ENCODE measurements around the gene VIP. TPM values are rescaled to one million over a fixed set of nuclear protein-coding genes. Genes with fewer than 3 reads are reported as not detected.
"Not testable (repeated sequence)": the region's sequence is repeated elsewhere in the genome, so short reads cannot be mapped to it uniquely, and the experiment has no call there.

Gene VIP
- not detected in 2 replicates for total RNA-seq (2014; rRNA removed; shearing (Covaris generic))

- DNase-seq: peak; percentile 32
Observed at GRCh38 chr6:152750694-152751093, at the start of gene VIP. Gene VIP (plus strand): TSS chr6:152750797. CDS start chr6:152752178, 1,381 bp downstream.

GRCh38 chr6:152701081-152701862 lies 49.3 kb upstream of the VIP start:
- H3K36me3 ChIP-seq (replicated peaks; ENCODE audit: control insufficient read depth, insufficient read depth, low read length): no peaks in the 10 kb centered on the region
- H3K27me3 ChIP-seq (ENCODE audit: control insufficient read depth, insufficient read depth, low read length): no peaks in the 10 kb centered on the region
- H3K4me3 ChIP-seq (ENCODE audit: insufficient read depth, low read depth, low read length): no peak overlapping the region
- DNase-seq: no peak

More at GRCh38 chr6:152750694-152751093, at the start of gene VIP:
- H3K27me3 ChIP-seq (ENCODE audit: control insufficient read depth, insufficient read depth, low read length): no peaks in the 10 kb centered on the region
- no peak within 1 kb of the TSS for H3K4me3 ChIP-seq (ENCODE audit: insufficient read depth, low read depth, low read length)
- H3K36me3 ChIP-seq (replicated peaks; ENCODE audit: control insufficient read depth, insufficient read depth, low read length): no peaks in the 10 kb centered on the region

GRCh38 chr6:152701863-152702401 lies 48.7 kb upstream of the VIP start:
- Histone ChIP-seq H3K27me3 (ENCODE audit: control insufficient read depth, insufficient read depth, low read length) (no peaks in the 10 kb centered on the region), H3K36me3 (replicated peaks; ENCODE audit: control insufficient read depth, insufficient read depth, low read length) (no peaks in the 10 kb centered on the region), H3K4me3 (ENCODE audit: insufficient read depth, low read depth, low read length) (no peak overlapping the region)
- DNase-seq: no peak

GRCh38 chr6:152703750-152704149 lies 46.8 kb upstream of the VIP start:
- not testable (repeated sequence) for H3K27me3 ChIP-seq (ENCODE audit: control insufficient read depth, insufficient read depth, low read length); H3K4me3 ChIP-seq (ENCODE audit: insufficient read depth, low read depth, low read length); H3K36me3 ChIP-seq (replicated peaks; ENCODE audit: control insufficient read depth, insufficient read depth, low read length)

GRCh38 chr6:152705327-152705726 lies 45.3 kb upstream of the VIP start:
- Histone ChIP-seq H3K36me3 (replicated peaks; ENCODE audit: control insufficient read depth, insufficient read depth, low read length) (no peaks in the 10 kb centered on the region), H3K27me3 (ENCODE audit: control insufficient read depth, insufficient read depth, low read length) (no peaks in the 10 kb centered on the region), H3K4me3 (ENCODE audit: insufficient read depth, low read depth, low read length) (no peak overlapping the region)
- no peak for DNase-seq

More at GRCh38 chr6:152703750-152704149, 46.8 kb upstream of the VIP start:
- DNase-seq: not testable (repeated sequence)

- Histone ChIP-seq H3K4me3 (ENCODE audit: insufficient read depth, low read depth, low read length) (no peak overlapping the region), H3K27me3 (ENCODE audit: control insufficient read depth, insufficient read depth, low read length) (no peaks in the 10 kb centered on the region), H3K36me3 (replicated peaks; ENCODE audit: control insufficient read depth, insufficient read depth, low read length) (no peaks in the 10 kb centered on the region)
- no peak for DNase-seq
Observed at GRCh38 chr6:152716322-152716721, 34.3 kb upstream of the VIP start.

- no peak for DNase-seq
- Histone ChIP-seq H3K27me3 (ENCODE audit: control insufficient read depth, insufficient read depth, low read length) (no peaks in the 10 kb centered on the region), H3K4me3 (ENCODE audit: insufficient read depth, low read depth, low read length) (no peak overlapping the region), H3K36me3 (replicated peaks; ENCODE audit: control insufficient read depth, insufficient read depth, low read length) (no peaks in the 10 kb centered on the region)
Observed at GRCh38 chr6:152720974-152721373, 29.6 kb upstream of the VIP start.

GRCh38 chr6:152721956-152722355 lies 28.6 kb upstream of the VIP start:
- Histone ChIP-seq H3K27me3 (ENCODE audit: control insufficient read depth, insufficient read depth, low read length) (no peaks in the 10 kb centered on the region), H3K36me3 (replicated peaks; ENCODE audit: control insufficient read depth, insufficient read depth, low read length) (no peaks in the 10 kb centered on the region), H3K4me3 (ENCODE audit: insufficient read depth, low read depth, low read length) (no peak overlapping the region)
- DNase-seq: no peak

GRCh38 chr6:152723398-152723797 lies 27.2 kb upstream of the VIP start:
- H3K27me3 ChIP-seq (ENCODE audit: control insufficient read depth, insufficient read depth, low read length): no peaks in the 10 kb centered on the region
- no peak for DNase-seq
- H3K36me3 ChIP-seq (replicated peaks; ENCODE audit: control insufficient read depth, insufficient read depth, low read length): no peaks in the 10 kb centered on the region
- H3K4me3 ChIP-seq (ENCODE audit: insufficient read depth, low read depth, low read length): no peak overlapping the region

- H3K27me3 ChIP-seq (ENCODE audit: control insufficient read depth, insufficient read depth, low read length): no peaks in the 10 kb centered on the region
- H3K36me3 ChIP-seq (replicated peaks; ENCODE audit: control insufficient read depth, insufficient read depth, low read length): no peaks in the 10 kb centered on the region
- H3K4me3 ChIP-seq (ENCODE audit: insufficient read depth, low read depth, low read length): no peak overlapping the region
- DNase-seq: no peak
Observed at GRCh38 chr6:152726313-152726712, 24.3 kb upstream of the VIP start.

- no peak for DNase-seq
- no peaks in the 10 kb centered on the region for H3K27me3 ChIP-seq (ENCODE audit: control insufficient read depth, insufficient read depth, low read length)
- no peak overlapping the region for H3K4me3 ChIP-seq (ENCODE audit: insufficient read depth, low read depth, low read length)
- H3K36me3 ChIP-seq (replicated peaks; ENCODE audit: control insufficient read depth, insufficient read depth, low read length): no peaks in the 10 kb centered on the region
Observed at GRCh38 chr6:152727507-152727906, 23.1 kb upstream of the VIP start.

GRCh38 chr6:152734630-152735029 lies 16.0 kb upstream of the VIP start:
- no peaks in the 10 kb centered on the region for H3K36me3 ChIP-seq (replicated peaks; ENCODE audit: control insufficient read depth, insufficient read depth, low read length)
- DNase-seq: no peak

GRCh38 chr6:152736687-152737273 lies 13.8 kb upstream of the VIP start:
- H3K4me3 ChIP-seq (ENCODE audit: insufficient read depth, low read depth, low read length): no peak overlapping the region
- H3K36me3 ChIP-seq (replicated peaks; ENCODE audit: control insufficient read depth, insufficient read depth, low read length): no peaks in the 10 kb centered on the region
- DNase-seq: no peak
- no peaks in the 10 kb centered on the region for H3K27me3 ChIP-seq (ENCODE audit: control insufficient read depth, insufficient read depth, low read length)

More at GRCh38 chr6:152734630-152735029, 16.0 kb upstream of the VIP start:
- Histone ChIP-seq H3K27me3 (ENCODE audit: control insufficient read depth, insufficient read depth, low read length) (no peaks in the 10 kb centered on the region), H3K4me3 (ENCODE audit: insufficient read depth, low read depth, low read length) (no peak overlapping the region)

GRCh38 chr6:152745509-152746171 lies 5.0 kb upstream of the VIP start:
- DNase-seq: no peak

GRCh38 chr6:152746172-152746553 lies 4.4 kb upstream of the VIP start:
- no peak for DNase-seq
- Histone ChIP-seq H3K36me3 (replicated peaks; ENCODE audit: control insufficient read depth, insufficient read depth, low read length) (no peaks in the 10 kb centered on the region), H3K27me3 (ENCODE audit: control insufficient read depth, insufficient read depth, low read length) (no peaks in the 10 kb centered on the region), H3K4me3 (ENCODE audit: insufficient read depth, low read depth, low read length) (no peak overlapping the region)

More at GRCh38 chr6:152745509-152746171, 5.0 kb upstream of the VIP start:
- Histone ChIP-seq H3K27me3 (ENCODE audit: control insufficient read depth, insufficient read depth, low read length) (no peaks in the 10 kb centered on the region), H3K4me3 (ENCODE audit: insufficient read depth, low read depth, low read length) (no peak overlapping the region), H3K36me3 (replicated peaks; ENCODE audit: control insufficient read depth, insufficient read depth, low read length) (no peaks in the 10 kb centered on the region)

All from H7 (cell line).